H54 (cell line): ENCODE data around the gene RNU7-1.

Experiments
- DNase-seq: peaks from one replicate; pipeline ENCODE4 v3.0.0; 2011; ENCODE audit warnings: low spot score, mixed read lengths; ENCODE audit not compliant: insufficient read length
- FAIRE-seq: peaks from 3 replicates; lab custom pipeline; 2011; peaks lifted over from hg19 to GRCh38; lab: Jason Lieb, UNC
- POLR2A ChIP-seq: IDR thresholded peaks from 2 replicates; pipeline ENCODE4 v1.6.1; 2011; ENCODE audit warnings: low read depth, mild to moderate bottlenecking, low read length

Gene RNU7-1

DNA sequence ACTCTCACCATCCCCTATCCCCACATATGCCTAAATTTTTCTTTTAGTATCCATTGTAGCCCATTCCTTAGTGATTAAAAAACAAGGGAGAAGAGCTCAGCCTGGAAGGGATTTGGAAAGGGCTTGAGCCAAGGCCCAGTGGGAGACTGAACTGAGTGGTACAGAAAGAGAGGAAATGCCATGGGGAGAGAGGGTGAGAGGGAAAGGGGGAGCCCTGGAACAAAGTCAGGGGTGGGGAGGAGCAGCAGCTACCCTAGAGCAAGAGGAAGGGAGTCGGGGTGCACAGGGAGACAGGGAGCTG lies 18.4 kb upstream of the RNU7-1 start:
- DNase-seq (no peak), FAIRE-seq (no peak)
- TF ChIP-seq POLR2A = peak; percentile 34; the same call in 1 of the 2 replicates

DNA sequence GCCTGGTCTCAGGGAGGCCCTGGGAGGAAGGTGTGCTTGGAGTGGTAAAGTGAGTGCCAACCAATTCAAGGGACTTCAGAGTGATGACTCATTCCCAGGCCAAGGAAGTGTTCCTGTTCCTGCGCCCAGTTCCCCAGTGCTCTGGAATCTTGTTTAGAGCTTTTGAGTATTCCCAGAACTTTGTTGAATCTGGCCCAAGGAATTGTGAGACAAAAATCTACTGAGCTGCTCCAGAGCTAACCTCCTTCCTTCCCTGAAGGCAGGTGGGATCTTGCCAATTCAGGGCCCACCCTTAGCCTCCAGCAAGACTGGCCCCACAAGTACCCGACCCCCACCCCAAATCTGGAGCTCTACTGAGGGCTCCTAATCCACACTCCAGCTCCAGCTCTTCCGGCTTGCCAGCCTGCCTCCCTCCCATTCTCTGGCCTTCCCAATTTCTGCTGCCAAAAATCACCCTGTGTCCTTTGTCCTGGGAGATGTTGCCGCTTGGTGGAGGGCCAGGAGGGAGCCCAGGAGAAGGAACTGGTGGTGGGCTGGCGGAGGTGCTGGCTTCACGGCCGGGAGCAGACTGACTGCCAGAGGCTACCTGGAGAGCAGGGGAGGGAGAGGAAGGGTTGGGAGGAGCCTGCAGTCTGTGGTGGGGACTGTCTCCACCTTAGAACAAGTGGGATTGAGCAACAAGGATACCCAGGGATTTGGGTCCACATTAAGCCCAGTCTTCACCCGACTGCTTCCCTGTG lies 17.9 kb upstream of the RNU7-1 start:
- FAIRE-seq (peak; percentile 79), DNase-seq (peak; percentile 89)
- TF ChIP-seq POLR2A = peak; percentile 36

DNA sequence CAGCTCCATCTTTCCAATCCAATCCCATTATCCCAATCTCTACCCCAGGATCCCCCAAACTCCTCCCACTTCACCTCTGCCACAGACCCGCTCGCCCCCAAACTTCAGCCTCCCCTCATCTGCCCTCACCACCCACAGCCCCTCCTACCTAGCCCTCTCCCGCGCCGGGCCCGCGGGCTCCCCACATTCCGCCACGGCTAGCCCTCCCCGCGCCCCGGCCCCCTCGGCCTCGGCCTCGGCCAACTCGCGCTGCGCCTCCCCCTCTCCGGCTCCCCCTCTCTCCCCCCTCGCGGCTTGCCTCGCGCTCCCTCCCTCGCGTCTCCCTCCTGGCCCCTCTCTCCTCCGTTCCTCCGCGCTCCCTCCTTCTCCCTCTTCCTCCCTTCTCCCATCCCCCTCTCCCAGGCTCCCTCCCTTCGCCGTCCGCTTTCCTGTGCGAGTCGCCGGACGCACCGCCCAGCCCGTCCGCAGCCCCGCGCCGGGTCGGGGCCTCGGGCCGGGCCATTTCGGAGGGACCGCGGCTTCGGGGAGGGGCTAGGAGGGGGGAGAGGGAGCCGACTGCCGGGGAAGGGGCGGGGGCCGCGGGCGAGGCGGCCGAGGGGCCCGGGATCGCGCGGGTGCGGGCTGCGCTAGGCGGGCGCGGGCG lies 16.1 kb upstream of the RNU7-1 start, which contains the start of gene ATN1:
Gene ATN1 (plus strand): TSS at position 581 of the 643 bp plus-strand sequence. CDS start 6,043 bp downstream, outside the sequence.
- FAIRE-seq = no peak
- TF ChIP-seq POLR2A = peak; percentile 36; the same call in 1 of the 2 replicates
- DNase-seq = no peak

DNA sequence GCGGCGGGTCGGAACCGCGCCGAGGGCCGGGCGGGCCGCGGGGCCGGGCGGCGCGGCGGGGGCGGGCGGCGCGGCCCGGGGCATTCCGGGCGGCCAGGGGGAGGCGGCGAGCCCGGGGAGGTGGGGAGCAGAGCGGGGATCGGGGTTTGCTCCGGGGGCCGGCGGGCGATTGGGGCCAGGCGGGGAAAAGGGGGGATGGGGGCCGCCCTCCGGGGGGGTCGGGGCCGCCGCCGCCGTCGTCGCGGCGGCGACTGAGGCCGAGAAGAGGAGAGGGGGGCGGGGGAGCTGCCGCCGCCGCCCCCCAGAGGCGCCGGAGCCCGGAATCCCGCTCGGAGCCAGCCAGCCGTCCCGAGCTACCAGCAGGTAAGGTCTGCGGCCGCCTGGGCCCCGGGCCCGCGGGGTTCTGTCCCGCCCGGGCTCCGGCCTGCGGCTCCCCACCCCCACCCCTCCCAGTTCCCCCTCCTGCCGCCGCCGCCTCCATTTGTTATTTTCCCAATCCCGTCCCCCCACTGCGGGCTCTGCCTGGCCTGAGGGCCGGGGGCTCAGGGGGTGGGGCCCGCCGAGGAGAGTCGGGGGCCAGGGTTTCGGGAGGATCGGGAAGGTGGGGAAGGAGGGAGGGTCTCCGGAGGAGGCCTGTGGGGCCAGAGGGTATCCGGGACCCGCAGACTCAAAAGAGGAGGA lies 15.5 kb upstream of the RNU7-1 start:
- no peak for FAIRE-seq
- no peak for TF ChIP-seq POLR2A
- DNase-seq = no peak

DNA sequence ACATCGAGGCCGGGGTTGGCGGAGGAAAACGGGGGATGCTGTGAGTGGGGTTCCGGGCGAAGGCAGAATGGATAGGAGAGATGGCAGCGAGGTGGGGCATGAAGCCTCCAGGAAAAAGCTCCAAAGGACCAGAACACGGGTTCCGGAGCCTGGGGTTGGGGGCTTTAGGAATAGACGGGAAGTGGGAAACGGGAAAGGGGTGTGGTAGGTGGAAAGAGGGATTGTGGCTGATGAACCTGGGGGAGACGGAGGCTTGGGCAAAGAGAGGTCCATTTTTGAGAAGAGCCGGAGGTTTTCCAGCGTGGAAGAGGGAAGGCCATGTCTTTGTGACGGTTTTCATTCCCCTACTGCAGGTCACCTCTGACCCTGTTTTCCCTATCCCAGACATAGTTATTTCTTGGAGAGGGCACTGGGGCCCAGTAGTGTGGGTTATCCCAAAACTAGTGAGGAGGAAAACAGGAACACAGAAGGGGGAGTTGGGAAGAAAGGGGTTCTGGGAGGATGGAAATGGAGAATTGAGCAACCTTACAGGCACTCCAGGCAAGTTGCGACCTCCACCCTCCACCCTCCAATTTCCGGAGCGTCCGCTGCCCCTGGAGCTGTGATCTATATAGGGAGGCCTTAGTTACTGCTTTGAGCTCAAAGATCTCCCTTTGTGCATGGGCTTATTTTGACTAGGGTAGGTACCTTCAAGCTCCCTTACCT lies 14.8 kb upstream of the RNU7-1 start:
- DNase-seq (no peak), FAIRE-seq (no peak)
- TF ChIP-seq POLR2A = no peak

DNA sequence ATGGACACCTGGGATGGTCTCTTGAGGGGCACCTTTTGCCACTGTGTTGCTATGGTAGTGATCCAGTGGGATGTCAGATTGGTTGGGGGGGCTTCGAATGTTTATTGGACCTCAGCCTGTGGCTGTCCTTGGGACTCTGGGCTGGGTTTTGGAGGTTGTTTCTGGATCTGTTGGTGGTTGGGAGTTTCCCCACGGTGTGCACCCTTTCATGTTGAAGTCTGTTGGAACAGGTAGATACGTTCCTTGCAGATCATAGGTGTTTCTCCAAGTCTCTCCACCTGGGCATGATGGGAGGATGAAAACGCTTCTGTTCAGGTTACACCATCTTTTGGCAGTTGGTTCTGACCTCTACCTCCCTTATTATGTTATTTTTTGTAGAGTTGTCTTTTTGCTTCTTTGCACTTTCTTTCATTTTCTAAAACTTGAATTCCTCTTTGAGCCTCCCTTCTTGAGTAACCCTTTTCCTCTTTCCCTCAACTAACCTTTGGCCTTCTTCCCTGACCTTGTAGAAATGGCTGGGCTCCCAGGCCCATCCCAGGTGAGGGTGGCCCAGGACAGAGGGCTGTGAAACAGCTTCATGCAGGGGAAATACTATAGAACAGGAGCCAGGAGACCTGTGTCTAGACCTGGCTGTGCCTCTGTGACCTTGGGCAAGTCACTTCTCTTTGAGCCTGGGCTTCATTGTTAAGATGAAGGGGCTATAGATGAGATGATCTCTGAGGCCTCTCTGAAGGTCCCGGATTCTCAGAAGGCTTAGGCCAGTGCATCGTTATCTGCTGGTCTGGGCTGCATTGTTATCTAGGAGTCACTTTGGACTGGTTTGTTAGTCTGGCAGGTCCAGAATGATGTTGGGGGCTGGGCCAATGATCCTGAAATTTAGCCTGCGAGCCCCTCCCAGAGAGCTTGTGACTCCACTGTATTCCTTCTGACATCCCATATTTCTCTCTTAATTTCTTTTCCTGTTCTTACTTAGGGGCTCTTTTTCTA lies 13.9 kb upstream of the RNU7-1 start:
- DNase-seq = no peak
- no peak for FAIRE-seq
- TF ChIP-seq POLR2A = no peak

DNA sequence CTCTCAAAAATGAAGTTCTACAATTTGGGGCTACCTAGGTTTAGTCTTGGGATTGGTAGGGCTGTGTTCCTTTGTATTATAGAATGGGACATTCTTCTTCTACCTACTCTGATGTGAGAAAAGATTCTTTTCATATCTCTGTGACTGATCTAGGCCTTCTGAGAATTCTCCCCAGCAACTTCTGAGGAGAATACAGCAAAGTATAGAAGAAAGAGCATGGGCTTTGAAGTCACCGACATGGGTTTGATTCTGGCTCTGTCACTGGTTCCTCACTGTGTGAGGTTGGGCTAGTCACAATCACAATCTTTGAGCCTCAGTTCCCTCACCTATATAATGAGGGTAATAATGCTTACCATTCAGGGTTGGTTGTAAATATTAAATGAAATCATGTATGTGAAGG lies 10.8 kb upstream of the RNU7-1 start:
- TF ChIP-seq POLR2A = no peak
- DNase-seq (no peak), FAIRE-seq (no peak)

DNA sequence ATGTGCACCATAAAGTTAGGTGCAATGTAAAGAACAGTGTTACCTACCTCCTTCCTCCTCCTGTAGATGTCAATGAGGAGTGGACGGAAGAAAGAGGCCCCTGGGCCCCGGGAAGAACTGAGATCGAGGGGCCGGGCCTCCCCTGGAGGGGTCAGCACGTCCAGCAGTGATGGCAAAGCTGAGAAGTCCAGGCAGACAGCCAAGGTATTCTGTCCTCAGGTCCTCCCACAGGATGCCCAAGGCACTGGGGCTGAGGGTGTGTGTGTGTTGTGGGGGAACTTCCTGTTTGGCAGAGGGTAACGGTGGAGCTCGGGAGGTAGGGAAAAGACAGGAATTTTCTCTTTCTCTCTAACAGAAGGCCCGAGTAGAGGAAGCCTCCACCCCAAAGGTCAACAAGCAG lies 9.5 kb upstream of the RNU7-1 start:
- FAIRE-seq (no peak), DNase-seq (no peak)
- TF ChIP-seq POLR2A = no peak

DNA sequence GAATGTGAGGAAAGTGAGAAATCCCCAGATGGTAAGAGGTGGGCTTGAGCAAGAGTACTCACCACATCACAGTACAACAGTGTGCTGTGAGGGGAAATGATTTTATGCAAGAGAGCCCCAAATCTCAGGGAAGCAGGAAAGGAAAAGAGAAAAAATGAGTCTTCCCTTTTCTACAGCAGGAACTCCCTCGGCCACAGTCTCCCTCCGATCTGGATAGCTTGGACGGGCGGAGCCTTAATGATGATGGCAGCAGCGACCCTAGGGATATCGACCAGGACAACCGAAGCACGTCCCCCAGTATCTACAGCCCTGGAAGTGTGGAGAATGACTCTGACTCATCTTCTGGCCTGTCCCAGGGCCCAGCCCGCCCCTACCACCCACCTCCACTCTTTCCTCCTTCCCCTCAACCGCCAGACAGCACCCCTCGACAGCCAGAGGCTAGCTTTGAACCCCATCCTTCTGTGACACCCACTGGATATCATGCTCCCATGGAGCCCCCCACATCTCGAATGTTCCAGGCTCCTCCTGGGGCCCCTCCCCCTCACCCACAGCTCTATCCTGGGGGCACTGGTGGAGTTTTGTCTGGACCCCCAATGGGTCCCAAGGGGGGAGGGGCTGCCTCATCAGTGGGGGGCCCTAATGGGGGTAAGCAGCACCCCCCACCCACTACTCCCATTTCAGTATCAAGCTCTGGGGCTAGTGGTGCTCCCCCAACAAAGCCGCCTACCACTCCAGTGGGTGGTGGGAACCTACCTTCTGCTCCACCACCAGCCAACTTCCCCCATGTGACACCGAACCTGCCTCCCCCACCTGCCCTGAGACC lies 8.0 kb upstream of the RNU7-1 start:
- FAIRE-seq = no peak
- TF ChIP-seq POLR2A = no peak
- DNase-seq = no peak

DNA sequence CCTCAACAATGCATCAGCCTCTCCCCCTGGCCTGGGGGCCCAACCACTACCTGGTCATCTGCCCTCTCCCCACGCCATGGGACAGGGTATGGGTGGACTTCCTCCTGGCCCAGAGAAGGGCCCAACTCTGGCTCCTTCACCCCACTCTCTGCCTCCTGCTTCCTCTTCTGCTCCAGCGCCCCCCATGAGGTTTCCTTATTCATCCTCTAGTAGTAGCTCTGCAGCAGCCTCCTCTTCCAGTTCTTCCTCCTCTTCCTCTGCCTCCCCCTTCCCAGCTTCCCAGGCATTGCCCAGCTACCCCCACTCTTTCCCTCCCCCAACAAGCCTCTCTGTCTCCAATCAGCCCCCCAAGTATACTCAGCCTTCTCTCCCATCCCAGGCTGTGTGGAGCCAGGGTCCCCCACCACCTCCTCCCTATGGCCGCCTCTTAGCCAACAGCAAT lies 7.4 kb upstream of the RNU7-1 start:
- FAIRE-seq = no peak
- no peak for DNase-seq
- TF ChIP-seq POLR2A = no peak

DNA sequence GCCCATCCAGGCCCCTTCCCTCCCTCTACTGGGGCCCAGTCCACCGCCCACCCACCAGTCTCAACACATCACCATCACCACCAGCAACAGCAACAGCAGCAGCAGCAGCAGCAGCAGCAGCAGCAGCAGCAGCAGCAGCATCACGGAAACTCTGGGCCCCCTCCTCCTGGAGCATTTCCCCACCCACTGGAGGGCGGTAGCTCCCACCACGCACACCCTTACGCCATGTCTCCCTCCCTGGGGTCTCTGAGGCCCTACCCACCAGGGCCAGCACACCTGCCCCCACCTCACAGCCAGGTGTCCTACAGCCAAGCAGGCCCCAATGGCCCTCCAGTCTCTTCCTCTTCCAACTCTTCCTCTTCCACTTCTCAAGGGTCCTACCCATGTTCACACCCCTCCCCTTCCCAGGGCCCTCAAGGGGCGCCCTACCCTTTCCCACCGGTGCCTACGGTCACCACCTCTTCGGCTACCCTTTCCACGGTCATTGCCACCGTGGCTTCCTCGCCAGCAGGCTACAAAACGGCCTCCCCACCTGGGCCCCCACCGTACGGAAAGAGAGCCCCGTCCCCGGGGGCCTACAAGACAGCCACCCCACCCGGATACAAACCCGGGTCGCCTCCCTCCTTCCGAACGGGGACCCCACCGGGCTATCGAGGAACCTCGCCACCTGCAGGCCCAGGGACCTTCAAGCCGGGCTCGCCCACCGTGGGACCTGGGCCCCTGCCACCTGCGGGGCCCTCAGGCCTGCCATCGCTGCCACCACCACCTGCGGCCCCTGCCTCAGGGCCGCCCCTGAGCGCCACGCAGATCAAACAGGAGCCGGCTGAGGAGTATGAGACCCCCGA lies 6.8 kb upstream of the RNU7-1 start:
- no peak for TF ChIP-seq POLR2A
- FAIRE-seq = no peak
- DNase-seq = no peak
